ENCODE data around the gene GPR151.

DNA sequence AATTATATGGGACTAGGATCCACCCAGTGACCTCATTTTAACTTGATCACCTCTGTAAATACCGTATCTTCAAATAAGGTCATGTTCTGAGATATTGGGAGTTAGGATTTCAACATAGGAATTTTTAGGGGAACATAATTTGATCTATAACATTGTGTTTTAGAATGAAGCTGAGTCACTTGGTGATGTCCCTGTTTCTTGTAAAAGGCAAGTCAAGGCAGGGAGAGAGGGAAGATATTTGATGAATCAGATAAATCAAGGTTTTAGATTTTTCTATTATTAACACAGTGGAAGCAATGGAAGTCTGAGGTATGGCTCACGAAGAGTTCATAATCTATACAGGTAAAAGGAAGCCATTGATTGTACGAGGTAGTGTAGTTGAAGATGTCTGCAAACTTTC, 11.8 kb upstream of the GPR151 start:
- no peak for TF ChIP-seq POLR2AphosphoS2 (IDR thresholded peaks at IDR 0.05; ENCODE audit: low read depth, low read length)
- TF ChIP-seq, protein P1, sequence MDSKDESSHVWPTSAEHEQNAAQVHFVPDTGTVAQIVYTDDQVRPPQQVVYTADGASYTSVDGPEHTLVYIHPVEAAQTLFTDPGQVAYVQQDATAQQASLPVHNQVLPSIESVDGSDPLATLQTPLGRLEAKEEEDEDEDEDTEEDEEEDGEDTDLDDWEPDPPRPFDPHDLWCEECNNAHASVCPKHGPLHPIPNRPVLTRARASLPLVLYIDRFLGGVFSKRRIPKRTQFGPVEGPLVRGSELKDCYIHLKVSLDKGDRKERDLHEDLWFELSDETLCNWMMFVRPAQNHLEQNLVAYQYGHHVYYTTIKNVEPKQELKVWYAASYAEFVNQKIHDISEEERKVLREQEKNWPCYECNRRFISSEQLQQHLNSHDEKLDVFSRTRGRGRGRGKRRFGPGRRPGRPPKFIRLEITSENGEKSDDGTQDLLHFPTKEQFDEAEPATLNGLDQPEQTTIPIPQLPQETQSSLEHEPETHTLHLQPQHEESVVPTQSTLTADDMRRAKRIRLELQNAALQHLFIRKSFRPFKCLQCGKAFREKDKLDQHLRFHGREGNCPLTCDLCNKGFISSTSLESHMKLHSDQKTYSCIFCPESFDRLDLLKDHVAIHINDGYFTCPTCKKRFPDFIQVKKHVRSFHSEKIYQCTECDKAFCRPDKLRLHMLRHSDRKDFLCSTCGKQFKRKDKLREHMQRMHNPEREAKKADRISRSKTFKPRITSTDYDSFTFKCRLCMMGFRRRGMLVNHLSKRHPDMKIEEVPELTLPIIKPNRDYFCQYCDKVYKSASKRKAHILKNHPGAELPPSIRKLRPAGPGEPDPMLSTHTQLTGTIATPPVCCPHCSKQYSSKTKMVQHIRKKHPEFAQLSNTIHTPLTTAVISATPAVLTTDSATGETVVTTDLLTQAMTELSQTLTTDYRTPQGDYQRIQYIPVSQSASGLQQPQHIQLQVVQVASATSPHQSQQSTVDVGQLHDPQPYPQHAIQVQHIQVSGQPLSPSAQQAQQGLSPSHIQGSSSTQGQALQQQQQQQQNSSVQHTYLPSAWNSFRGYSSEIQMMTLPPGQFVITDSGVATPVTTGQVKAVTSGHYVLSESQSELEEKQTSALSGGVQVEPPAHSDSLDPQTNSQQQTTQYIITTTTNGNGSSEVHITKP (CRISPR knock-in tag; IDR thresholded peaks at IDR 0.05; ENCODE audit: low read depth) = no peak
- TF ChIP-seq, protein P2, sequence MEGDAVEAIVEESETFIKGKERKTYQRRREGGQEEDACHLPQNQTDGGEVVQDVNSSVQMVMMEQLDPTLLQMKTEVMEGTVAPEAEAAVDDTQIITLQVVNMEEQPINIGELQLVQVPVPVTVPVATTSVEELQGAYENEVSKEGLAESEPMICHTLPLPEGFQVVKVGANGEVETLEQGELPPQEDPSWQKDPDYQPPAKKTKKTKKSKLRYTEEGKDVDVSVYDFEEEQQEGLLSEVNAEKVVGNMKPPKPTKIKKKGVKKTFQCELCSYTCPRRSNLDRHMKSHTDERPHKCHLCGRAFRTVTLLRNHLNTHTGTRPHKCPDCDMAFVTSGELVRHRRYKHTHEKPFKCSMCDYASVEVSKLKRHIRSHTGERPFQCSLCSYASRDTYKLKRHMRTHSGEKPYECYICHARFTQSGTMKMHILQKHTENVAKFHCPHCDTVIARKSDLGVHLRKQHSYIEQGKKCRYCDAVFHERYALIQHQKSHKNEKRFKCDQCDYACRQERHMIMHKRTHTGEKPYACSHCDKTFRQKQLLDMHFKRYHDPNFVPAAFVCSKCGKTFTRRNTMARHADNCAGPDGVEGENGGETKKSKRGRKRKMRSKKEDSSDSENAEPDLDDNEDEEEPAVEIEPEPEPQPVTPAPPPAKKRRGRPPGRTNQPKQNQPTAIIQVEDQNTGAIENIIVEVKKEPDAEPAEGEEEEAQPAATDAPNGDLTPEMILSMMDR (CRISPR knock-in tag; IDR thresholded peaks at IDR 0.05) = no peak
- TF ChIP-seq ZKSCAN1 (IDR thresholded peaks at IDR 0.05; ENCODE audit: low read length) = no peak
- TF ChIP-seq HNRNPUL1 (IDR thresholded peaks at IDR 0.05; ENCODE audit: low read depth, low read length) = no peak
